B cell (primary cell): ENCODE data around the gene THADA.

ENCODE experiments used
- EZH2 ChIP-seq: IDR thresholded peaks from 2 replicates; pipeline ENCODE4 v1.6.1; 2012; ENCODE audit warnings: borderline replicate concordance, low read depth, mild to moderate bottlenecking, moderate library complexity, low read length; ENCODE audit not compliant: insufficient read depth, poor library complexity, severe bottlenecking
- TF ChIP-seq, protein P1 (sequence below): fragments of 200-600 bp; IDR thresholded peaks from one replicate; pipeline ENCODE4 v1.8.0; 2022; ENCODE audit warnings: antibody characterized with exemption, mild to moderate bottlenecking

DNA sequence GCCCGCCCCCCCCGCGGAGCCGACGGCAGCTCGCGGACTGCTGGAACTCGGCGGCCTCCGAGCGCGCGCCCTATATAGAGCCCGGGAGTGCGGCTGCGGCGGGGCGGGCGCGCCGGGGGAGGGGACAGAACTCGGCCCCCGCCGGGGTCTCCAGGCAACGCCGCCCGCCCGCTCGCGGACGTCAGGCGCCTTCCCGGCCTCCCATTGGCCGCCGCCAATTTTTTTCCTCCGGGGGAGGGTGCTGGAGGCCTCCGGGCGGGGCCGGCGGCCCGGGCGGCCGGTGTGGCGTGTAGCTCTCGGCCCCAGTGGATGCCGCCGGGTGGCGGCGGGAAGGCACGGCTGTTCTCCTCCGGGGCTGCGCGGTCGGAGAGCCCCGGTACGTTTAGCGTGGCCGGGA, 369.3 kb downstream of the THADA start, which contains the start of gene ZFP36L2:
- TF ChIP-seq, protein P1, sequence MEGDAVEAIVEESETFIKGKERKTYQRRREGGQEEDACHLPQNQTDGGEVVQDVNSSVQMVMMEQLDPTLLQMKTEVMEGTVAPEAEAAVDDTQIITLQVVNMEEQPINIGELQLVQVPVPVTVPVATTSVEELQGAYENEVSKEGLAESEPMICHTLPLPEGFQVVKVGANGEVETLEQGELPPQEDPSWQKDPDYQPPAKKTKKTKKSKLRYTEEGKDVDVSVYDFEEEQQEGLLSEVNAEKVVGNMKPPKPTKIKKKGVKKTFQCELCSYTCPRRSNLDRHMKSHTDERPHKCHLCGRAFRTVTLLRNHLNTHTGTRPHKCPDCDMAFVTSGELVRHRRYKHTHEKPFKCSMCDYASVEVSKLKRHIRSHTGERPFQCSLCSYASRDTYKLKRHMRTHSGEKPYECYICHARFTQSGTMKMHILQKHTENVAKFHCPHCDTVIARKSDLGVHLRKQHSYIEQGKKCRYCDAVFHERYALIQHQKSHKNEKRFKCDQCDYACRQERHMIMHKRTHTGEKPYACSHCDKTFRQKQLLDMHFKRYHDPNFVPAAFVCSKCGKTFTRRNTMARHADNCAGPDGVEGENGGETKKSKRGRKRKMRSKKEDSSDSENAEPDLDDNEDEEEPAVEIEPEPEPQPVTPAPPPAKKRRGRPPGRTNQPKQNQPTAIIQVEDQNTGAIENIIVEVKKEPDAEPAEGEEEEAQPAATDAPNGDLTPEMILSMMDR: no peak
- TF ChIP-seq EZH2: no peak
